ENCODE results near the gene KANSL1. TPM values are rescaled to one million over a fixed set of nuclear protein-coding genes. Genes with fewer than 3 reads are reported as not detected.
"Not testable (repeated sequence)": the region's sequence is repeated elsewhere in the genome, so short reads cannot be mapped to it uniquely, and the experiment has no call there.

KANSL1 gene
- total RNA-seq, 1 donor from 2014 or later = 99.8 TPM

- no peak for DNase-seq (ENCODE audit: low read depth)
- Histone ChIP-seq H3K4me1 (ENCODE audit: insufficient read depth, low read length) (no peaks in the 10 kb centered on the region), H3K9ac (ENCODE audit: low read length) (no peak overlapping the region), H3K27ac (ENCODE audit: low read depth, low read length) (no peak overlapping the region), H3K36me3 (ENCODE audit: insufficient read depth, low read length) (no peaks in the 10 kb centered on the region), H3K27me3 (ENCODE audit: insufficient read depth, low read length) (no peaks in the 10 kb centered on the region), H4K20me1 (ENCODE audit: insufficient read depth, low read length) (peaks cover 4% of the 10 kb centered on the region), H3K4me3 (ENCODE audit: insufficient read depth, low read depth, low read length) (no peak overlapping the region), H3K9me3 (ENCODE audit: insufficient read depth, low read depth, low read length) (no peaks in the 10 kb centered on the region), H3K79me2 (ENCODE audit: insufficient read depth, low read length) (no peaks in the 10 kb centered on the region), H3K4me2 (ENCODE audit: low read length) (no peak overlapping the region), H2AFZ (ENCODE audit: low read depth, low read length) (no peak overlapping the region)
- TF ChIP-seq CTCF (IDR thresholded peaks at IDR 0.05; ENCODE audit: insufficient read depth, low read depth, low read length) (no peak), EZH2 (IDR thresholded peaks at IDR 0.05; ENCODE audit: insufficient read depth, low read length) (no peak)
- H3K4me1 Mint-ChIP-seq (ENCODE audit: low read depth, unreplicated experiment) = no peaks in the 10 kb centered on the region
- H3K27ac Mint-ChIP-seq (ENCODE audit: unreplicated experiment) = no peak overlapping the region
- peaks cover 33% of the 10 kb centered on the region for H3K36me3 Mint-ChIP-seq (ENCODE audit: low read depth, unreplicated experiment)
- no peaks in the 10 kb centered on the region for H3K9me3 Mint-ChIP-seq (ENCODE audit: unreplicated experiment)
- no peak overlapping the region for H3K4me3 Mint-ChIP-seq (ENCODE audit: unreplicated experiment)
- no peak for FAIRE-seq
- H3K27me3 Mint-ChIP-seq (ENCODE audit: low read depth, unreplicated experiment) = no peaks in the 10 kb centered on the region
These were observed 172.2 kb downstream of the KANSL1 start for GRCh38 chr17:46020998-46021397.

GRCh38 chr17:46020023-46020761 is 173.0 kb downstream of the KANSL1 start:
- TF ChIP-seq CTCF (IDR thresholded peaks at IDR 0.05; ENCODE audit: insufficient read depth, low read depth, low read length) (no peak), EZH2 (IDR thresholded peaks at IDR 0.05; ENCODE audit: insufficient read depth, low read length) (no peak)
- no peaks in the 10 kb centered on the region for H4K20me1 ChIP-seq (ENCODE audit: insufficient read depth, low read length)
- no peaks in the 10 kb centered on the region for H3K36me3 ChIP-seq (ENCODE audit: insufficient read depth, low read length)
- FAIRE-seq (no peak), DNase-seq (ENCODE audit: low read depth) (no peak)
- H3K27ac ChIP-seq (ENCODE audit: low read depth, low read length) = no peak overlapping the region
- no peak overlapping the region for H3K27ac Mint-ChIP-seq (ENCODE audit: unreplicated experiment)
- no peaks in the 10 kb centered on the region for H3K9me3 Mint-ChIP-seq (ENCODE audit: unreplicated experiment)
- no peaks in the 10 kb centered on the region for H3K4me1 ChIP-seq (ENCODE audit: insufficient read depth, low read length)
- no peaks in the 10 kb centered on the region for H3K79me2 ChIP-seq (ENCODE audit: insufficient read depth, low read length)
- H3K4me3 ChIP-seq (ENCODE audit: insufficient read depth, low read depth, low read length) = no peak overlapping the region
- no peaks in the 10 kb centered on the region for H3K27me3 Mint-ChIP-seq (ENCODE audit: low read depth, unreplicated experiment)
- no peaks in the 10 kb centered on the region for H3K4me1 Mint-ChIP-seq (ENCODE audit: low read depth, unreplicated experiment)
- H3K9me3 ChIP-seq (ENCODE audit: insufficient read depth, low read depth, low read length) = no peaks in the 10 kb centered on the region
- H2AFZ ChIP-seq (ENCODE audit: low read depth, low read length) = no peak overlapping the region
- H3K9ac ChIP-seq (ENCODE audit: low read length) = no peak overlapping the region
- no peak overlapping the region for H3K4me2 ChIP-seq (ENCODE audit: low read length)
- no peak overlapping the region for H3K4me3 Mint-ChIP-seq (ENCODE audit: unreplicated experiment)
- H3K27me3 ChIP-seq (ENCODE audit: insufficient read depth, low read length) = no peaks in the 10 kb centered on the region
- H3K36me3 Mint-ChIP-seq (ENCODE audit: low read depth, unreplicated experiment) = peaks cover 29% of the 10 kb centered on the region

GRCh38 chr17:46019408-46019925 is 173.8 kb downstream of the KANSL1 start:
- not testable (repeated sequence) for H3K4me1 Mint-ChIP-seq (ENCODE audit: low read depth, unreplicated experiment)

More at GRCh38 chr17:46019408-46019925, 173.8 kb downstream of the KANSL1 start:
- not testable (repeated sequence) for H3K27ac ChIP-seq (ENCODE audit: low read depth, low read length); H3K4me3 Mint-ChIP-seq (ENCODE audit: unreplicated experiment); H3K9me3 ChIP-seq (ENCODE audit: insufficient read depth, low read depth, low read length); H4K20me1 ChIP-seq (ENCODE audit: insufficient read depth, low read length); DNase-seq (ENCODE audit: low read depth); H3K4me1 ChIP-seq (ENCODE audit: insufficient read depth, low read length); H3K27ac Mint-ChIP-seq (ENCODE audit: unreplicated experiment); H3K9ac ChIP-seq (ENCODE audit: low read length); H3K79me2 ChIP-seq (ENCODE audit: insufficient read depth, low read length); H3K9me3 Mint-ChIP-seq (ENCODE audit: unreplicated experiment); H3K36me3 ChIP-seq (ENCODE audit: insufficient read depth, low read length); H2AFZ ChIP-seq (ENCODE audit: low read depth, low read length); H3K27me3 Mint-ChIP-seq (ENCODE audit: low read depth, unreplicated experiment); H3K4me3 ChIP-seq (ENCODE audit: insufficient read depth, low read depth, low read length); FAIRE-seq; H3K27me3 ChIP-seq (ENCODE audit: insufficient read depth, low read length); H3K4me2 ChIP-seq (ENCODE audit: low read length)
- peaks cover 28% of the 10 kb centered on the region for H3K36me3 Mint-ChIP-seq (ENCODE audit: low read depth, unreplicated experiment)
